CD8-positive, alpha-beta memory T cell (primary cell): ENCODE measurements around the gene SORCS2. TPM values are rescaled to one million over a fixed set of nuclear protein-coding genes. Genes with fewer than 3 reads are reported as not detected.
"Not testable (repeated sequence)": the region's sequence is repeated elsewhere in the genome, so short reads cannot be mapped to it uniquely, and the experiment has no call there.

Experiments used
- CTCF ChIA-PET: fragments of 350-600 bp; sonication (Branson Sonifier 250); formaldehyde crosslinking; loops from one replicate; lab custom pipeline; 2021; ENCODE audit warnings: antibody characterized with exemption; lab: Charles Lee
- POLR2A ChIA-PET: fragments of 350-600 bp; sonication (Branson Sonifier 250); formaldehyde crosslinking; loops from one replicate; lab custom pipeline; 2021; ENCODE audit warnings: antibody characterized with exemption; lab: Charles Lee
- DNase-seq, 5 donors: peaks; one replicate each; pipeline versions ENCODE4 v3.0.0 to v3.0.0-alpha.2; 2020 to 2022; ENCODE audit warnings: mixed read lengths in 1 of 5
- H3K27ac ChIP-seq: one replicate; pipeline ENCODE4 v1.7.0; 2013; ENCODE audit warnings: low read depth, mild to moderate bottlenecking, low read length, moderate library complexity
- H3K27me3 ChIP-seq: 2 replicates; pipeline ENCODE4 v1.7.0; 2013; ENCODE audit warnings: low read length, mild to moderate bottlenecking; ENCODE audit not compliant: insufficient read depth, poor library complexity, severe bottlenecking
- H3K36me3 ChIP-seq: 2 replicates; pipeline ENCODE4 v1.7.0; 2013; ENCODE audit warnings: mild to moderate bottlenecking, low read length, moderate library complexity; ENCODE audit not compliant: insufficient read depth
- H3K4me1 ChIP-seq: 2 replicates; pipeline ENCODE4 v1.7.0; 2013; ENCODE audit warnings: mild to moderate bottlenecking, low read length, moderate library complexity; ENCODE audit not compliant: insufficient read depth
- H3K4me3 ChIP-seq: 2 replicates; pipeline ENCODE4 v1.7.0; 2013; ENCODE audit warnings: mild to moderate bottlenecking, low read length
- H3K9me3 ChIP-seq: 2 replicates; pipeline ENCODE4 v1.7.0; 2013; ENCODE audit warnings: mild to moderate bottlenecking, low read length
- H3K27ac Mint-ChIP-seq, 8 donors: one replicate each; pipeline ENCODE4 v1.8.0; 2020 to 2021; ENCODE audit warnings: mixed read lengths in 8 of 8, mild to moderate bottlenecking in 6 of 8, inconsistent platforms in 3 of 8, moderate library complexity in 3 of 8
- H3K27me3 Mint-ChIP-seq, 2 donors: one replicate each; pipeline ENCODE4 v1.8.0; 2020 to 2021; ENCODE audit warnings: mixed read lengths in 2 of 2, mild to moderate bottlenecking in 1 of 2, moderate library complexity in 1 of 2
- H3K36me3 Mint-ChIP-seq, 3 donors: one replicate each; pipeline ENCODE4 v1.8.0; 2020 to 2021; ENCODE audit warnings: mixed read lengths in 3 of 3, inconsistent platforms in 1 of 3, mild to moderate bottlenecking in 1 of 3
- H3K4me1 Mint-ChIP-seq, 3 donors: one replicate each; pipeline ENCODE4 v1.8.0; 2020 to 2021; ENCODE audit warnings: mixed read lengths in 3 of 3, inconsistent platforms in 1 of 3, mild to moderate bottlenecking in 1 of 3
- H3K4me3 Mint-ChIP-seq, 7 donors: one replicate each; pipeline ENCODE4 v1.8.0; 2020 to 2021; ENCODE audit warnings: mixed read lengths in 7 of 7, mild to moderate bottlenecking in 6 of 7, moderate library complexity in 4 of 7, inconsistent platforms in 2 of 7
- H3K9me3 Mint-ChIP-seq, 5 donors: one replicate each; pipeline ENCODE4 v1.8.0; 2020 to 2022; ENCODE audit warnings: mixed read lengths in 5 of 5, mild to moderate bottlenecking in 3 of 5, moderate library complexity in 2 of 5, inconsistent platforms in 1 of 5
- polyA plus RNA-seq: library from polyadenylated mRNA; unstranded; fragments of 300-500 nt; fragmentation: Illumina TruSeq; gene quantifications from one replicate; pipeline ENCODE4 v1.2.3, GENCODE V29; 2021
- total RNA-seq, 2 experiments: library from RNA; stranded (reverse); gene quantifications; one replicate each; pipeline ENCODE4 v1.2.3, GENCODE V29; 2021

Gene SORCS2
- total and polyA plus RNA-seq, 3 experiments from 2014 or later = not detected

- H3K4me3 Mint-ChIP-seq, POLR2A ChIA-PET, CTCF ChIA-PET, H3K4me1 ChIP-seq, H3K27me3 ChIP-seq, H3K9me3 Mint-ChIP-seq, DNase-seq, H3K4me1 Mint-ChIP-seq, H3K27me3 Mint-ChIP-seq, H3K27ac Mint-ChIP-seq, H3K9me3 ChIP-seq, H3K36me3 ChIP-seq, H3K36me3 Mint-ChIP-seq, H3K4me3 ChIP-seq, H3K27ac ChIP-seq: not testable (repeated sequence)
Measured at GRCh38 chr4:7452802-7453201, 260.5 kb downstream of the SORCS2 start.

DNA sequence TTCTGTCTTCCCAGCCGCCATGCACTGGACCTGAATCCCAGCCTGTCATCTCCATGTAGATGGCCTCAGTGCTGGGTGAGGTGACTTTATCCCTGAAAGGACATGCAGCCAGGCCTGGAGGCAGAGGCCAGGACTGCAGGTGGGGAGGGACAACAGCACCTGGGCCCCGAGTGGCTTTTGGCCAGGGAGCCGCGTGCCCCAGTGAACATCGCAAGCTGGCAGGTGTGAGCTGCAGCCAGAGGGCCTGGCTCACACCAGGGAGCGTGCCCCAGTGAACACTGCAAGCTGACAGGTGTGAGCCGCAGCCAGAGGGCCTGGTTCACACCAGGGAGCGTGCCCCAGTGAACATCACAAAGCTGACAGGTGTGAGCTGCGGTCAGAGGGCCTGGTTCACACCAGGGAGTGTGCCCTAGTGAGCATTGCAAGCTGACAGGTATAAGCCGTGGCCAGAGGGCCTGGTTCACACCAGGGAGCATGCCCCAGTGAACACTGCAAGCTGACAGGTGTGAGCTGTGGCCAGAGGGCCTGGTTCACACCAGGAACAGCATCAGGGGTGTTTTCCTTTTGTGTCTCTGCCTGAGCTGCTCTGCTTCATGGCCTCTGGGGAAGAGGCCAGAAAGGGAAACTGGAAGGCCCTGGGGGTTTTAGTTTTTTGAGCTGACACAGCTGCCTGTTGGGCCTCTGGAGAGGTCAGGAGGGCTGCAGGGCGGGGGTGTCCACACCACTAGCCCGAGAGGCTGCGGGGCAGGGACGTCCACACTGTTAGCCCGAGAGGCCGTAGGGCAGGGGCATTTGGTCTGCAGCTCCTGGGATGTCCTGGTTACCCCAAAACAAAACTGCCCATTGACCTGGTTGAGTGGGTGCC lies 265.1 kb downstream of the SORCS2 start:
- H3K27me3 Mint-ChIP-seq = peaks cover 3 to 11% of the 10 kb centered on the region in 2 donors
- no peak overlapping the region for H3K27ac Mint-ChIP-seq
- H3K36me3 Mint-ChIP-seq = no peaks in the 10 kb centered on the region
- POLR2A ChIA-PET = no interaction called here
- no peak overlapping the region for H3K27ac ChIP-seq
- H3K4me1 ChIP-seq = no peaks in the 10 kb centered on the region
- no peaks in the 10 kb centered on the region for H3K9me3 ChIP-seq
- H3K4me3 Mint-ChIP-seq = no peak overlapping the region
- H3K4me1 Mint-ChIP-seq = no peaks in the 10 kb centered on the region
- H3K36me3 ChIP-seq = no peaks in the 10 kb centered on the region
- H3K27me3 ChIP-seq = no peaks in the 10 kb centered on the region
- CTCF ChIA-PET = no interaction called here
- no peak for DNase-seq
- no peaks in the 10 kb centered on the region for H3K9me3 Mint-ChIP-seq
- H3K4me3 ChIP-seq = no peak overlapping the region

GRCh38 chr4:7458066-7458425 lies 265.7 kb downstream of the SORCS2 start:
- Histone ChIP-seq H3K9me3 (no peaks in the 10 kb centered on the region), H3K27ac (no peak overlapping the region), H3K4me3 (no peak overlapping the region), H3K4me1 (no peaks in the 10 kb centered on the region), H3K36me3 (no peaks in the 10 kb centered on the region), H3K27me3 (no peaks in the 10 kb centered on the region)
- ChIA-PET CTCF (no interaction called here), POLR2A (no interaction called here)
- Mint-ChIP-seq H3K4me1 (no peaks in the 10 kb centered on the region), H3K9me3 (no peaks in the 10 kb centered on the region), H3K4me3 (no peak overlapping the region), H3K36me3 (no peaks in the 10 kb centered on the region), H3K27me3 (peaks cover 5 to 11% of the 10 kb centered on the region in 2 donors), H3K27ac (no peak overlapping the region)
- no peak for DNase-seq

- Mint-ChIP-seq H3K4me3 (no peak overlapping the region), H3K27ac (no peak overlapping the region), H3K27me3 (peaks cover 5 to 11% of the 10 kb centered on the region in 2 donors), H3K4me1 (no peaks in the 10 kb centered on the region), H3K36me3 (no peaks in the 10 kb centered on the region), H3K9me3 (no peaks in the 10 kb centered on the region)
- Histone ChIP-seq H3K27ac (no peak overlapping the region), H3K9me3 (no peaks in the 10 kb centered on the region), H3K36me3 (no peaks in the 10 kb centered on the region), H3K27me3 (no peaks in the 10 kb centered on the region), H3K4me1 (no peaks in the 10 kb centered on the region), H3K4me3 (no peak overlapping the region)
- ChIA-PET CTCF (no interaction called here), POLR2A (no interaction called here)
- DNase-seq = no peak
Measured at GRCh38 chr4:7458477-7458876, 266.1 kb downstream of the SORCS2 start.

- Histone ChIP-seq H3K9me3 (no peaks in the 10 kb centered on the region), H3K4me1 (no peaks in the 10 kb centered on the region), H3K27me3 (no peaks in the 10 kb centered on the region), H3K36me3 (no peaks in the 10 kb centered on the region), H3K27ac (no peak overlapping the region), H3K4me3 (no peak overlapping the region)
- H3K27ac Mint-ChIP-seq = no peak overlapping the region
- no peak overlapping the region for H3K4me3 Mint-ChIP-seq
- no peaks in the 10 kb centered on the region for H3K9me3 Mint-ChIP-seq
- no peak for DNase-seq
- ChIA-PET CTCF (no interaction called here), POLR2A (no interaction called here)
- no peaks in the 10 kb centered on the region for H3K36me3 Mint-ChIP-seq
- H3K4me1 Mint-ChIP-seq = no peaks in the 10 kb centered on the region
- peaks cover 5 to 11% of the 10 kb centered on the region in 2 donors for H3K27me3 Mint-ChIP-seq
Measured at GRCh38 chr4:7459471-7459870, 267.1 kb downstream of the SORCS2 start.

GRCh38 chr4:7460566-7460965 lies 268.2 kb downstream of the SORCS2 start:
- POLR2A ChIA-PET = no interaction called here

DNA sequence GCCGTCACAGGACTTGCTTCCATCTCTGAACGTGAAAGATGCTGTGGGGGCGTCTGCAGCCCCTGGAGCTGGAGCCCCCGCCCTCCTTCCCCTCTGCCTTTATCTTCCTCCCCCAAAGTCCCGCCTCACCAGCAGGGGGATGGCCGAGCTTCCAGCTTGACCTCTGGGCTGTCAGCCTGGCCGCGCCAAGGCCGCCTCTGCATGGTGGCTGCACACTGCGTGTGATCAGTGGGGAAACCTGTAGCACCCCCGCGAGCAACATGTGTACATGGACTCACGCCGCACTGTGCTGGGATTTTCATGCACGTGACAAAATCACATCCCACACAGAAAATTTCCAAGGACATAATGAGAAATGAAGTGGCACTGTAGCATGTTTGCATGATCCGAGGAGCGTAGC lies 268.9 kb downstream of the SORCS2 start:
- POLR2A ChIA-PET = no interaction called here
- Histone ChIP-seq H3K4me3 (no peak overlapping the region), H3K4me1 (no peaks in the 10 kb centered on the region), H3K27me3 (no peaks in the 10 kb centered on the region), H3K27ac (no peak overlapping the region), H3K9me3 (no peaks in the 10 kb centered on the region), H3K36me3 (no peaks in the 10 kb centered on the region)
- DNase-seq = no peak
- H3K36me3 Mint-ChIP-seq = no peaks in the 10 kb centered on the region
- peaks cover 5 to 11% of the 10 kb centered on the region in 2 donors for H3K27me3 Mint-ChIP-seq
- CTCF ChIA-PET = no interaction called here
- H3K4me3 Mint-ChIP-seq = no peak overlapping the region
- no peak overlapping the region for H3K27ac Mint-ChIP-seq
- peaks cover 0 to 2% (median 0%) of the 10 kb centered on the region in 5 donors for H3K9me3 Mint-ChIP-seq
- H3K4me1 Mint-ChIP-seq = no peaks in the 10 kb centered on the region

More at GRCh38 chr4:7460566-7460965, 268.2 kb downstream of the SORCS2 start:
- Histone ChIP-seq H3K4me3 (no peak overlapping the region), H3K4me1 (no peaks in the 10 kb centered on the region), H3K27ac (no peak overlapping the region), H3K27me3 (no peaks in the 10 kb centered on the region), H3K36me3 (no peaks in the 10 kb centered on the region), H3K9me3 (no peaks in the 10 kb centered on the region)
- CTCF ChIA-PET = no interaction called here
- peaks cover 5 to 11% of the 10 kb centered on the region in 2 donors for H3K27me3 Mint-ChIP-seq
- H3K36me3 Mint-ChIP-seq = no peaks in the 10 kb centered on the region
- H3K4me1 Mint-ChIP-seq = no peaks in the 10 kb centered on the region
- H3K27ac Mint-ChIP-seq = no peak overlapping the region
- no peak for DNase-seq
- no peak overlapping the region for H3K4me3 Mint-ChIP-seq
- peaks cover 0 to under 1% (median 0%) of the 10 kb centered on the region in 5 donors for H3K9me3 Mint-ChIP-seq

GRCh38 chr4:7462509-7462971 lies 270.2 kb downstream of the SORCS2 start:
- H3K27ac ChIP-seq = no peak overlapping the region
- H3K4me1 ChIP-seq = no peaks in the 10 kb centered on the region
- Mint-ChIP-seq H3K27me3 (peaks cover 9 to 11% of the 10 kb centered on the region in 2 donors), H3K27ac (peak overlapping the region in 1 of 8 donors; percentile 83), H3K4me3 (no peak overlapping the region), H3K36me3 (no peaks in the 10 kb centered on the region), H3K9me3 (peaks cover 0 to 2% (median 0%) of the 10 kb centered on the region in 5 donors), H3K4me1 (no peaks in the 10 kb centered on the region)
- no peaks in the 10 kb centered on the region for H3K27me3 ChIP-seq
- ChIA-PET POLR2A (no interaction called here), CTCF (no interaction called here)
- H3K4me3 ChIP-seq = no peak overlapping the region
- H3K9me3 ChIP-seq = no peaks in the 10 kb centered on the region
- no peak for DNase-seq
- no peaks in the 10 kb centered on the region for H3K36me3 ChIP-seq
